Calu3 (cell line): Measurements from ENCODE around the gene SUPT4H1. TPM values are rescaled to one million over a fixed set of nuclear protein-coding genes. Genes with fewer than 3 reads are reported as not detected.

Source experiments
- BruUV-seq: library from RNA; stranded (reverse); fragments of 400-500 nt; replicated peaks from 2 replicates; lab custom pipeline; 2021; lab: Mats Ljungman, UMichigan
- CTCF ChIA-PET: fragments of 300-600 bp; sonication (Branson Sonifier 250); formaldehyde crosslinking; loops from one replicate; lab custom pipeline; 2022; ENCODE audit warnings: antibody characterized with exemption; lab: Charles Lee
- DNase-seq: peaks from one replicate; pipeline ENCODE4 v3.0.0; 2022
- H3K27ac Mint-ChIP-seq: one replicate; pipeline ENCODE4 v1.8.0; 2022; ENCODE audit warnings: mixed read lengths; ENCODE audit not compliant: unreplicated experiment
- H3K27me3 Mint-ChIP-seq: one replicate; pipeline ENCODE4 v1.8.0; 2022; ENCODE audit warnings: mixed read lengths; ENCODE audit not compliant: unreplicated experiment
- H3K36me3 Mint-ChIP-seq: one replicate; pipeline ENCODE4 v1.8.0; 2022; ENCODE audit warnings: mild to moderate bottlenecking, moderate library complexity, mixed read lengths; ENCODE audit not compliant: insufficient read depth, unreplicated experiment
- H3K4me1 Mint-ChIP-seq: one replicate; pipeline ENCODE4 v1.8.0; 2022; ENCODE audit warnings: mild to moderate bottlenecking, low read depth, mixed read lengths; ENCODE audit not compliant: unreplicated experiment
- H3K4me3 Mint-ChIP-seq: one replicate; pipeline ENCODE4 v1.8.0; 2022; ENCODE audit warnings: mild to moderate bottlenecking, low read depth, moderate library complexity, mixed read lengths; ENCODE audit not compliant: unreplicated experiment
- H3K9me3 Mint-ChIP-seq: one replicate; pipeline ENCODE4 v1.8.0; 2022; ENCODE audit warnings: low read depth, mixed read lengths; ENCODE audit not compliant: unreplicated experiment
- intact Hi-C: fragments of 100-400 bp; cut with micrococcal nuclease; formaldehyde crosslinking; loops from one replicate; pipeline ENCODE4 v1.10.0; 2022; ENCODE audit not compliant: unreplicated experiment
- total RNA-seq: library from RNA; stranded (reverse); gene quantifications from 2 replicates; pipeline ENCODE4 v1.2.3, GENCODE V29; 2022
- TF ChIP-seq, protein P1 (sequence below): fragments of 200-600 bp; IDR thresholded peaks from one replicate; pipeline ENCODE4 v1.8.0; 2022; ENCODE audit warnings: antibody characterized with exemption; ENCODE audit not compliant: unreplicated experiment

Gene SUPT4H1
- total RNA-seq, 1 experiment from 2014 or later: 40.3 TPM

- Mint-ChIP-seq H3K27ac (no peak overlapping the region), H3K9me3 (no peaks in the 10 kb centered on the region), H3K27me3 (no peaks in the 10 kb centered on the region), H3K36me3 (peaks cover 4% of the 10 kb centered on the region), H3K4me1 (peaks cover 9% of the 10 kb centered on the region), H3K4me3 (no peak overlapping the region)
- BruUV-seq: no TSS peak
- DNase-seq: no peak
- intact Hi-C loops: no loop called here
- TF ChIP-seq, protein P1, sequence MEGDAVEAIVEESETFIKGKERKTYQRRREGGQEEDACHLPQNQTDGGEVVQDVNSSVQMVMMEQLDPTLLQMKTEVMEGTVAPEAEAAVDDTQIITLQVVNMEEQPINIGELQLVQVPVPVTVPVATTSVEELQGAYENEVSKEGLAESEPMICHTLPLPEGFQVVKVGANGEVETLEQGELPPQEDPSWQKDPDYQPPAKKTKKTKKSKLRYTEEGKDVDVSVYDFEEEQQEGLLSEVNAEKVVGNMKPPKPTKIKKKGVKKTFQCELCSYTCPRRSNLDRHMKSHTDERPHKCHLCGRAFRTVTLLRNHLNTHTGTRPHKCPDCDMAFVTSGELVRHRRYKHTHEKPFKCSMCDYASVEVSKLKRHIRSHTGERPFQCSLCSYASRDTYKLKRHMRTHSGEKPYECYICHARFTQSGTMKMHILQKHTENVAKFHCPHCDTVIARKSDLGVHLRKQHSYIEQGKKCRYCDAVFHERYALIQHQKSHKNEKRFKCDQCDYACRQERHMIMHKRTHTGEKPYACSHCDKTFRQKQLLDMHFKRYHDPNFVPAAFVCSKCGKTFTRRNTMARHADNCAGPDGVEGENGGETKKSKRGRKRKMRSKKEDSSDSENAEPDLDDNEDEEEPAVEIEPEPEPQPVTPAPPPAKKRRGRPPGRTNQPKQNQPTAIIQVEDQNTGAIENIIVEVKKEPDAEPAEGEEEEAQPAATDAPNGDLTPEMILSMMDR: no peak
- CTCF ChIA-PET: no interaction called here
Measured at GRCh38 chr17:58334661-58335060, 17.3 kb downstream of the SUPT4H1 start.

DNA sequence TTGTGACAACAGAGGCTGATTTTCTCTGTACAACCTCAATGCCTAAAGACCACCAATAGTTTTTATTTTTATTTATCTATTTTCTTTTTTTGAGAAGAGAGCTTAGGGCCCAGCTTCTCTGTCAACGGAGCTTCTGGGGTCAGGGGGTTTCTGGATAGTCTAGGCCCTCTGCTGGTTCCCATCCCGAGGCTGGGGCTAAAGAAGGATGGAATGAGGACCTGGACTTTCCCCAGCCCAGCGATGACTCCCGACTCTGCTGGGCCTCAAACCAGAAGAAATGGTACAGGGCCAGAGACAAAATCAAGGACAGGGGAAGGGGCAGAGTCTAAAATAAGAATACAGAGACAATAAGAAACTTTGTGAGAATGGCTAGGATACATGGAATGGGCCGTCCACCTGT, 17.7 kb downstream of the SUPT4H1 start:
- intact Hi-C loops: no loop called here
- H3K4me1 Mint-ChIP-seq: peaks cover 9% of the 10 kb centered on the region
- no TSS peak for BruUV-seq

DNA sequence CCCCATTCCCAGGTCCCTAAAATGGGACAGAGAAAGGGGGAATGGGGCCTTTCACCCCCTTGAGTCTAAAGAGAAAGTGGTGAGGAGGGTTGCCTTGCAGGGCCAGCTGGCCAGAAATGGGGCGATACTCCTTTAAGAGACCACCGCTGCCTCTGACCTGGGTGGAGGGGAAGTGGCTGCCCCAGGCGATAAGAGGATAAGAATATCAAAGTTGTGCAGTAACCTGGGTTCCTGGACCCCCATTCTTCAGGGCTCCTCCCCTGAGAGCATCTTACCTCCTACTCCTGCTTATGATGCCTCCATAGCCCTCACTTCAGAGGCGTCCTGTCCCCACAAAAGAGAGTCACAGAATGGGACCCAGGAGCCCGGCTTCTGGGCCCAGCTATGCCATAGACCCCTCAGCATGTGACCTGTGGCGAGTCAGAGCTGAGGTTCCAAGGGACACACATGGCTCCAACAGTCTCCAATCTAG, 18.2 kb downstream of the SUPT4H1 start:
- no peak overlapping the region for H3K4me3 Mint-ChIP-seq
- peaks cover 9% of the 10 kb centered on the region for H3K27me3 Mint-ChIP-seq
- H3K27ac Mint-ChIP-seq: no peak overlapping the region
- no peaks in the 10 kb centered on the region for H3K9me3 Mint-ChIP-seq
- peaks cover 9% of the 10 kb centered on the region for H3K4me1 Mint-ChIP-seq
- TF ChIP-seq, protein P1: no peak
- H3K36me3 Mint-ChIP-seq: peaks cover 4% of the 10 kb centered on the region
- CTCF ChIA-PET: no interaction called here
- no peak for DNase-seq
- BruUV-seq: no TSS peak
- intact Hi-C loops: no loop called here

More for the DNA sequence above, 17.7 kb downstream of the SUPT4H1 start:
- no peak overlapping the region for H3K4me3 Mint-ChIP-seq
- peaks cover 4% of the 10 kb centered on the region for H3K27me3 Mint-ChIP-seq
- H3K36me3 Mint-ChIP-seq: peaks cover 4% of the 10 kb centered on the region
- TF ChIP-seq, protein P1: no peak
- no peaks in the 10 kb centered on the region for H3K9me3 Mint-ChIP-seq
- CTCF ChIA-PET: no interaction called here
- DNase-seq: no peak
- no peak overlapping the region for H3K27ac Mint-ChIP-seq

- H3K27ac Mint-ChIP-seq: no peak overlapping the region
- H3K4me3 Mint-ChIP-seq: no peak overlapping the region
- CTCF ChIA-PET: no interaction called here
- TF ChIP-seq, protein P1: no peak
- H3K36me3 Mint-ChIP-seq: peaks cover 4% of the 10 kb centered on the region
- no peak for DNase-seq
- BruUV-seq: no TSS peak
- H3K27me3 Mint-ChIP-seq: peaks cover 16% of the 10 kb centered on the region
- intact Hi-C loops: no loop called here
- peaks cover 9% of the 10 kb centered on the region for H3K4me1 Mint-ChIP-seq
- H3K9me3 Mint-ChIP-seq: no peaks in the 10 kb centered on the region
Measured at GRCh38 chr17:58332778-58333735, 18.9 kb downstream of the SUPT4H1 start.
